GM23338 (cell line): ENCODE results near the gene CREB3L2.

Experiments used
- CREB1 ChIP-seq: fragments of 250-450 bp; sonication (Bioruptor Pico); IDR thresholded peaks from 2 replicates; pipeline ENCODE4 v1.5.0; 2020; ENCODE audit warnings: low read depth, mild to moderate bottlenecking, moderate library complexity
- CTCF ChIP-seq, 2 experiments: fragments of 200-600 bp in 1 of 2; sonication (generic) in 1 of 2; conservative IDR thresholded peaks; 2 replicates each; pipeline versions ENCODE4 v1.5.1 to v1.6.1; 2016 to 2017; ENCODE audit warnings: antibody characterized with exemption in 2 of 2, low read depth in 2 of 2, mild to moderate bottlenecking in 2 of 2, moderate library complexity in 1 of 2
- ETS1 ChIP-seq: IDR thresholded peaks from 2 replicates; pipeline ENCODE4 v1.6.1; 2016; ENCODE audit warnings: antibody characterized with exemption
- EZH2 ChIP-seq: fragments of 200-600 bp; sonication (generic); IDR thresholded peaks from one replicate; pipeline ENCODE4 v1.8.0; 2017; ENCODE audit warnings: antibody characterized with exemption, mild to moderate bottlenecking, low read depth; ENCODE audit not compliant: unreplicated experiment
- EZH2phosphoT487 ChIP-seq: fragments of 200-600 bp; sonication (generic); IDR thresholded peaks from one replicate; pipeline ENCODE4 v1.8.1; 2018; ENCODE audit warnings: antibody characterized with exemption; ENCODE audit not compliant: unreplicated experiment
- JUNB ChIP-seq: IDR thresholded peaks from one replicate; pipeline ENCODE4 v1.6.1; 2016; ENCODE audit warnings: antibody characterized with exemption; ENCODE audit not compliant: unreplicated experiment
- NANOG ChIP-seq: IDR thresholded peaks from 2 replicates; pipeline ENCODE4 v1.6.1; 2016; ENCODE audit warnings: antibody characterized with exemption, borderline replicate concordance
- POLR2AphosphoS5 ChIP-seq: IDR thresholded peaks from 2 replicates; pipeline ENCODE4 v1.6.1; 2016; ENCODE audit warnings: antibody characterized with exemption, low read depth
- REST ChIP-seq: IDR thresholded peaks from one replicate; pipeline ENCODE4 v1.6.1; 2018; ENCODE audit warnings: antibody characterized with exemption; ENCODE audit not compliant: unreplicated experiment
- STAT1 ChIP-seq: IDR thresholded peaks from one replicate; pipeline ENCODE4 v1.6.1; 2016; ENCODE audit warnings: antibody characterized with exemption; ENCODE audit not compliant: unreplicated experiment
- ZNF114 ChIP-seq: fragments of 250-450 bp; sonication (Bioruptor Pico); IDR thresholded peaks from 2 replicates; pipeline ENCODE4 v1.5.0; 2020; ENCODE audit warnings: mild to moderate bottlenecking, moderate library complexity
- ZNF331 ChIP-seq: fragments of 250-450 bp; sonication (Bioruptor Pico); IDR thresholded peaks from 2 replicates; pipeline ENCODE4 v1.5.0; 2020; ENCODE audit warnings: low read depth, mild to moderate bottlenecking, moderate library complexity
- ZNF462 ChIP-seq: fragments of 250-450 bp; sonication (Bioruptor Pico); IDR thresholded peaks from 2 replicates; pipeline ENCODE4 v1.5.0; 2020; ENCODE audit warnings: mild to moderate bottlenecking, moderate library complexity

- TF ChIP-seq CTCF (conservative IDR thresholded peaks at IDR 0.05; ENCODE audit: low read depth in 2 of 2) = no peak
- no peak for TF ChIP-seq ZNF462 (CRISPR knock-in tag)
- no peak for TF ChIP-seq EZH2phosphoT487
- TF ChIP-seq POLR2AphosphoS5 = no peak
- TF ChIP-seq JUNB = no peak
- TF ChIP-seq EZH2 = peak; percentile 35
- TF ChIP-seq STAT1 = no peak
- no peak for TF ChIP-seq CREB1 (CRISPR knock-in tag)
- TF ChIP-seq ZNF331 = no peak
- no peak for TF ChIP-seq ETS1
- no peak for TF ChIP-seq REST
- TF ChIP-seq ZNF114 (CRISPR knock-in tag) = no peak
- no peak for TF ChIP-seq NANOG
Measured at GRCh38 chr7:137847568-137848050, 154.3 kb downstream of the CREB3L2 start.
